Activated effector memory CD4-positive, alpha-beta T cell treated with anti-CD3 and anti-CD28 coated beads, Interleukin-2, amount 50 U/mL, for 16 hours (primary cell): ENCODE results near the gene QDPR.
"Not testable (repeated sequence)": the region's sequence is repeated elsewhere in the genome, so short reads cannot be mapped to it uniquely, and the experiment has no call there.

Source experiments
- DNase-seq: peaks from one replicate; pipeline ENCODE4 v3.0.0-alpha.2; 2020

The QDPR gene

DNA sequence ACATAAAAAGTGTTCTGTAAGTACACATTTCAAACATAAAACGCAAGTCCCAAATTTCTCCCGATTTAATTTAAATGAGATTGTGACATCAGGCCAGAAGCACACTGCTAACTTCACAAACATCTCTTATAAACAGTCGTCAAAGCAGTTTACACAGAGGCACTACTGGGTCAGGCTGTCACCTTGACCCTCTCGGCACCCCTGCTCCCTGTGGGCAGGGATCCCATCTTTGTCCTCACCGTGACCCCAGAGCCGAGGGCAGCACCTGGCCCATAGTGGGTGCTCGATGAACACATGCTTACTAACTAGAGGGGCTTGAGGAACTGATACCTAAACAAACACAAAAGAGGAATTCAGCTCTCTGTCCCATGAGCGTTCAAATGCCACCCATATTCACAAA, 22.2 kb downstream of the QDPR start:
- no peak for DNase-seq

- no peak for DNase-seq
Observed at GRCh38 chr4:17489123-17489522, 22.8 kb downstream of the QDPR start.

DNA sequence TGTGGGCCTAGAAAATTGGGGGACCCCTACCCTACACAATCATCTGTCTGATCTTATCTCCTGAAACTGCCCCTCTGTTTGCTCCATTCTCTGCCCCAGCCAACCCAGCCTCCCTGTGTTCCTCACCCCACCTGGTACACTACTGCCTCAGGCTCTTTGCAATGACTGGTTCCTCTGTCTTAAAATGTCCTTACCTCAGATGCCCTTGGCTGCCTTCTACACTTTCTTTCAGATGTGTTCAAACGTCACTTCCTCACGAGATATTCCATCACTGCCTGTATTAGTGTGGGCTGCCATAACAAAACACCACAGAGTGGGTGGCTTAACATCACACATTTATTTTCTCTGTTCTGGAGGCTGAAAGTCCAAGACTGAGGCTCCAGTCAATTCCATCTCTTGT, 29.2 kb downstream of the QDPR start:
- DNase-seq: no peak

DNA sequence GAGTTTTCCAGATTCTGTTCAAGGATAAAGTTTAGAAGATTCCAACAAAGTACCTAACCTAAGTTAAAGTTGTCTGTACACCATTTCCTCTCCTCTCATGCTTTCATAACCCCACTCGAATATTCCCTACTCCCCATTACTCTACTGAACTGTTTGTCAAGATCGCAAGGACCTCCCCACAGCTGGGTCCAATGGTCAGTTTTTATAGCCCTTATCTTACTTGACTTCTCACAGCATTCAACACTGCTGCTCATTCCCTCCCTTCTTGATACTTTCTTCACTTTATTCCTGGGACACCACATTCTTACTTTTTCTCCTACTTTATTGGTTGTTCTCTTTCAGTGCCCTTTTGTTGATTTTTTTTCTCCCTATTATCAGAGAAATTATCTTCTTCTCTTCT, 30.9 kb downstream of the QDPR start:
- no peak for DNase-seq

- DNase-seq: no peak
Observed at GRCh38 chr4:17480210-17480927, 31.5 kb downstream of the QDPR start.

- DNase-seq: no peak
Observed at GRCh38 chr4:17477774-17478472, 34.0 kb downstream of the QDPR start.

DNA sequence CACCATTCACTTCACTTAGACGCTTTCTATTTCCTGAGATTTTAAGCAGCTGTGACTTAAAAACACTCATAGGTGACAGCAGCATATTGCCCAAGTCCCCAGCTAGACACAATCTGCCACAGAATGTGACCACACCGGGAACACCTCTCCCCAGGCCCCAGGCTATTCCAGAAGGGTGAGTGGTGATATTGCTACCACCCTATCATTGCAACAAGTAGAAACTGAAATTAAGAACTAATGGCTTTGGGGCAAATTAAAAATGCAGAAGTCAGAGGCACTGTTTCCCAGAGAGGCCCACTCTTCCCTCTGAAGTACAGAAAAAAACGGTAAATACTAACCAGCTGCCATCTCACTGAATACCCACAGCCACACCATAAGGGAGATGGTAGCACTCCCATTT, 35.0 kb downstream of the QDPR start:
- no peak for DNase-seq

- no peak for DNase-seq
Observed at GRCh38 chr4:17475481-17475880, 36.4 kb downstream of the QDPR start.

DNA sequence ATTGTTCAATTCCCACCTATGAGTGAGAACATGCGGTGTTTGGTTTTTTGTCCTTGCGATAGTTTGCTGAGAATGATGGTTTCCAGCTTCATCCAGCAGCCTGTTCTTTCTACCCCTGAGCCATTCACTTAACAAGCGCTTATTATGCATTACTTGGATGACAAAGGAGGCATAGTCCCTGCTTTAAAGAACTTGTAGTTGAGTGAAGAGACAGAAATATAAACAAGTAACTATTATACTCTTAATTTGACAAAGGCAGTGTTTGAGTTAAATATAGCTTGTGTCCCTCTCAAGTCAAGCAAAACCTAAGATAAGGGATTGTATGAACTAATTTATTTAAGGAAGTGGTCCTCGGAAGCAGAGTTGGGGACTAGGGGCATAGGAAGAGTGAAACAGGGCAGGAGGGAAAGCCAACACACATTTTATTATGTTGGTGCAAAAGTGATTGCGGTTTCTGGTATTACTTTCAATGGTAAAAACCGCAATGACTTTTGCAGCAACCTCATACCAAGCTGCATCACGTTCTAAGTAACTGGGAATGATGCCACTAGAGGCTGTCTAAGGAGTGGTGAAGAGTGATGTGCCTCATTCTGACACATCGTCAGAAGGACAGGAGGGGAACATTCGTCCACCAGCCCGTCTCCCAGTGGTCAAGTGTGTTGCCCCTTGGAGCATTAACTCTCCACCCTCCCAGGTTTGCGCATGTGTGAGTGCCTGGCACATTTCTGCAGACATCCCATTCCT, 41.8 kb downstream of the QDPR start:
- DNase-seq: no peak

- no peak for DNase-seq
Observed at GRCh38 chr4:17468619-17469221, 43.2 kb downstream of the QDPR start.

DNA sequence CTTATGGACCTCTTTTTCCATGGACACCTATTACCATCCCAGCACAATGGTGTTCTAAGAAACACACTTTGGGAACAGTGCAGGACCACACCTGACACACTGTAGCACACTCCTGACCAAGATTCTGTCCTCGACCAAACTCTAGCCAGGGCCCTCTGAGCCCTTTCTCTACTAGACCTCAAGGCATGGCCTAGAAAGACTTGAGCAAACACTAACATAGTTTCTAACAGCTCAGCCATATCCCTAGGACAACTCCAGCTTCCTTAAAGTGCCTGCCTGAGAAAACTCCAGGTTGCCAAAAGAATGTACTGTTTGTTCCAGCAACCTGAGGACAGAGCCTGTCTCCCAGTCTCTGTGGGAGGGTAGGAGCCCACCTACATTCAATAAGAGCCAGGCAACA, 48.3 kb downstream of the QDPR start:
- no peak for DNase-seq

GRCh38 chr4:17450269-17450804, 61.6 kb downstream of the QDPR start:
- no peak for DNase-seq

DNA sequence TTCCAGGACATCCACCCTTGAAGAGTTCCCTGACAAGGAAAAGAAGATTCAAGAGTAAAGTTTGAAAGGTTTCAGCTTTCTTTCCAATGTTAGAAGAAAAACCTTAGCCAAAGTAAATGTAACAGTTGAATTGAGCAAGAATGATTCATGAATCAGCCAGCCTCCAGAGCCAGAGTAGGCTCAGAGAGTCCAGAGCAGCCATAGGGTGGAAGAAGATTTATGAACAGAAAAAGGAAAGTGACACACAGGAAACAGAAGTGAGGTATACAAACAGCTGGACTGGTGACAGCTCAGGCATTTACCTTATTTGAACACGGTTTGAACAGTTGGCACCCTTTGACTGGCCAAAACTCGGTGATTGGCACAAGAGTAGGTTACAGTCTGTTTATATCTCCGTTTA, 63.2 kb downstream of the QDPR start:
- no peak for DNase-seq

GRCh38 chr4:17447675-17448298, 64.1 kb downstream of the QDPR start:
- DNase-seq: peak; percentile 69

GRCh38 chr4:17447056-17447455, 64.8 kb downstream of the QDPR start:
- DNase-seq: no peak

DNA sequence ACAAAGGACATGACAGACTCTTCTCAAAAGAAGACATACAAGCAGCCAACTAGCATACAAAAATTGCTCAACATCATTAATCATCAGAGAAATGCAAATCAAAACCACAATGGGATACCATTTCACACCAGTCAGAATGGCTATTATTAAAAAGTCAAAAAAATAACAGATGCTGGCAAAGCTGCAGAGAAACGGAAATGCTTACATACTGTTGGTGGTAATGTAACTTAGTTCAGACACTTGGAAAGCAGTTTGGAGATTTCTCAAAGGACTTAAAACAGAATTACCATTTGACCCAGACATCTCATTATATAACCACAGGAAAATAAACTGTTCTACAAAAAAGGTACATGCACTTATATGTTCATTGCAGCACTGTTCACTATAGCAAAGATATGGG, 69.4 kb downstream of the QDPR start:
- not testable (repeated sequence) for DNase-seq

- no peak for DNase-seq
Observed at GRCh38 chr4:17437396-17437795, 74.5 kb downstream of the QDPR start.

DNA sequence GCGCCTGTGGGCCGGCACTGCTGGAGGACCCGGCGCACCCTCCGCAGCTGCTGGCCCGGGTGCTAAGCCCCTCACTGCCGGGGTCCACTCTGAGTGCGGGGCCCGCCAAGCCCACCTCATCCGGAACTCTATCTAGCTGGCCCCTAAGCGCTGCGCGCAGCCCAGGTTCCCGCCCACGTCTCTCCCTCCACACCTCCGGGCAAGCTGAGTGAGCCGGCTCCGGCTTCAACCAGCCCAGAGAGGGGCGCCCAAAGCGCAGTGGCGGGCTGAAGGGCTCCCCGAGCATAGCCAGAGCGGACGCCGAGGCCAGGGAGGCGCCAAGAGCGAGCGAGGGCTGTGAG, 75.2 kb downstream of the QDPR start:
- DNase-seq: no peak
